IPS-18a (cell line): ENCODE results near the gene NEU2.
"Not testable (repeated sequence)": the region's sequence is repeated elsewhere in the genome, so short reads cannot be mapped to it uniquely, and the experiment has no call there.

ENCODE experiments used
- H3K27ac ChIP-seq: one replicate; pipeline ENCODE4 v1.5.1; 2013; ENCODE audit warnings: low read length
- H3K27me3 ChIP-seq: one replicate; pipeline ENCODE4 v1.6.1; 2013; ENCODE audit warnings: mild to moderate bottlenecking, low read length; ENCODE audit not compliant: control insufficient read depth, insufficient read depth
- H3K36me3 ChIP-seq: one replicate; pipeline ENCODE4 v1.6.1; 2013; ENCODE audit warnings: low read depth, low read length; ENCODE audit not compliant: control insufficient read depth
- H3K4me1 ChIP-seq: one replicate; pipeline ENCODE4 v1.6.1; 2013; ENCODE audit warnings: low read depth, low read length; ENCODE audit not compliant: control insufficient read depth
- H3K4me3 ChIP-seq: one replicate; pipeline ENCODE4 v1.5.1; 2013; ENCODE audit warnings: low read length
- H3K9ac ChIP-seq: one replicate; pipeline ENCODE4 v1.6.1; 2013; ENCODE audit warnings: mild to moderate bottlenecking, low read length, moderate library complexity
- H3K9me3 ChIP-seq: one replicate; pipeline ENCODE4 v1.6.1; 2013; ENCODE audit warnings: low read depth, low read length; ENCODE audit not compliant: control insufficient read depth

The NEU2 gene

GRCh38 chr2:233061591-233062450 lies 29.3 kb downstream of the NEU2 start:
- Histone ChIP-seq H3K9ac (no peak overlapping the region), H3K27ac (no peak overlapping the region), H3K4me3 (no peak overlapping the region)

GRCh38 chr2:233062451-233062850 lies 30.0 kb downstream of the NEU2 start:
- Histone ChIP-seq H3K9me3 (no peaks in the 10 kb centered on the region), H3K4me1 (peaks cover 4% of the 10 kb centered on the region), H3K9ac (no peak overlapping the region), H3K27me3 (no peaks in the 10 kb centered on the region), H3K27ac (no peak overlapping the region), H3K36me3 (no peaks in the 10 kb centered on the region), H3K4me3 (no peak overlapping the region)

More at GRCh38 chr2:233061591-233062450, 29.3 kb downstream of the NEU2 start:
- peaks cover 4% of the 10 kb centered on the region for H3K4me1 ChIP-seq
- no peaks in the 10 kb centered on the region for H3K9me3 ChIP-seq
- H3K36me3 ChIP-seq = no peaks in the 10 kb centered on the region
- no peaks in the 10 kb centered on the region for H3K27me3 ChIP-seq

GRCh38 chr2:233062946-233063268 lies 30.4 kb downstream of the NEU2 start:
- H3K4me3 ChIP-seq = no peak overlapping the region
- H3K27me3 ChIP-seq = no peaks in the 10 kb centered on the region
- H3K36me3 ChIP-seq = no peaks in the 10 kb centered on the region
- H3K4me1 ChIP-seq = peaks cover 4% of the 10 kb centered on the region
- no peak overlapping the region for H3K9ac ChIP-seq
- no peak overlapping the region for H3K27ac ChIP-seq
- no peaks in the 10 kb centered on the region for H3K9me3 ChIP-seq

GRCh38 chr2:233063269-233063975 lies 30.9 kb downstream of the NEU2 start:
- Histone ChIP-seq H3K36me3 (no peaks in the 10 kb centered on the region), H3K9me3 (no peaks in the 10 kb centered on the region), H3K4me1 (peaks cover 4% of the 10 kb centered on the region), H3K27me3 (no peaks in the 10 kb centered on the region), H3K9ac (no peak overlapping the region), H3K4me3 (no peak overlapping the region), H3K27ac (no peak overlapping the region)

- Histone ChIP-seq H3K9ac (no peak overlapping the region), H3K4me1 (peaks cover 4% of the 10 kb centered on the region), H3K36me3 (no peaks in the 10 kb centered on the region), H3K9me3 (no peaks in the 10 kb centered on the region), H3K4me3 (no peak overlapping the region), H3K27me3 (no peaks in the 10 kb centered on the region), H3K27ac (no peak overlapping the region)
These were observed 31.5 kb downstream of the NEU2 start for GRCh38 chr2:233063976-233064411.

- Histone ChIP-seq H3K9ac (no peak overlapping the region), H3K36me3 (no peaks in the 10 kb centered on the region), H3K4me3 (no peak overlapping the region), H3K4me1 (peaks cover 4% of the 10 kb centered on the region), H3K9me3 (no peaks in the 10 kb centered on the region), H3K27me3 (no peaks in the 10 kb centered on the region), H3K27ac (no peak overlapping the region)
These were observed 32.2 kb downstream of the NEU2 start for GRCh38 chr2:233064530-233065199.

GRCh38 chr2:233065200-233065589 lies 32.7 kb downstream of the NEU2 start:
- H3K27me3 ChIP-seq, H3K9me3 ChIP-seq, H3K27ac ChIP-seq, H3K4me1 ChIP-seq, H3K36me3 ChIP-seq, H3K9ac ChIP-seq, H3K4me3 ChIP-seq: not testable (repeated sequence)

GRCh38 chr2:233065954-233066470 lies 33.5 kb downstream of the NEU2 start:
- no peaks in the 10 kb centered on the region for H3K36me3 ChIP-seq
- H3K4me1 ChIP-seq = peaks cover 4% of the 10 kb centered on the region
- no peaks in the 10 kb centered on the region for H3K9me3 ChIP-seq
- no peak overlapping the region for H3K4me3 ChIP-seq
- H3K9ac ChIP-seq = no peak overlapping the region
- no peak overlapping the region for H3K27ac ChIP-seq
- H3K27me3 ChIP-seq = no peaks in the 10 kb centered on the region

GRCh38 chr2:233068762-233069418 lies 36.4 kb downstream of the NEU2 start:
- Histone ChIP-seq H3K36me3 (no peaks in the 10 kb centered on the region), H3K27me3 (no peaks in the 10 kb centered on the region), H3K4me3 (no peak overlapping the region), H3K4me1 (no peaks in the 10 kb centered on the region), H3K9ac (no peak overlapping the region), H3K9me3 (no peaks in the 10 kb centered on the region), H3K27ac (no peak overlapping the region)

GRCh38 chr2:233072838-233073237 lies 40.4 kb downstream of the NEU2 start:
- no peak overlapping the region for H3K9ac ChIP-seq
- peaks cover 11% of the 10 kb centered on the region for H3K4me1 ChIP-seq
- H3K9me3 ChIP-seq = no peaks in the 10 kb centered on the region
- no peaks in the 10 kb centered on the region for H3K36me3 ChIP-seq
- H3K4me3 ChIP-seq = no peak overlapping the region
- no peaks in the 10 kb centered on the region for H3K27me3 ChIP-seq
- H3K27ac ChIP-seq = no peak overlapping the region

- Histone ChIP-seq H3K4me3 (no peak overlapping the region), H3K9ac (no peak overlapping the region), H3K4me1 (peaks cover 11% of the 10 kb centered on the region), H3K36me3 (no peaks in the 10 kb centered on the region), H3K9me3 (no peaks in the 10 kb centered on the region), H3K27me3 (no peaks in the 10 kb centered on the region), H3K27ac (no peak overlapping the region)
These were observed 41.6 kb downstream of the NEU2 start for GRCh38 chr2:233074106-233074505.
